HG03097 (cell line): ENCODE measurements around the gene ATP6V1F.

Experiments used
- ATAC-seq: cut with Tn5 transposase; IDR thresholded peaks from one replicate; pipeline ENCODE4 v1.9.1; 2021; ENCODE audit not compliant: unreplicated experiment, low FRiP score

Gene ATP6V1F

GRCh38 chr7:128867241-128867640 is 4.6 kb downstream of the ATP6V1F start:
- no peak for ATAC-seq

DNA sequence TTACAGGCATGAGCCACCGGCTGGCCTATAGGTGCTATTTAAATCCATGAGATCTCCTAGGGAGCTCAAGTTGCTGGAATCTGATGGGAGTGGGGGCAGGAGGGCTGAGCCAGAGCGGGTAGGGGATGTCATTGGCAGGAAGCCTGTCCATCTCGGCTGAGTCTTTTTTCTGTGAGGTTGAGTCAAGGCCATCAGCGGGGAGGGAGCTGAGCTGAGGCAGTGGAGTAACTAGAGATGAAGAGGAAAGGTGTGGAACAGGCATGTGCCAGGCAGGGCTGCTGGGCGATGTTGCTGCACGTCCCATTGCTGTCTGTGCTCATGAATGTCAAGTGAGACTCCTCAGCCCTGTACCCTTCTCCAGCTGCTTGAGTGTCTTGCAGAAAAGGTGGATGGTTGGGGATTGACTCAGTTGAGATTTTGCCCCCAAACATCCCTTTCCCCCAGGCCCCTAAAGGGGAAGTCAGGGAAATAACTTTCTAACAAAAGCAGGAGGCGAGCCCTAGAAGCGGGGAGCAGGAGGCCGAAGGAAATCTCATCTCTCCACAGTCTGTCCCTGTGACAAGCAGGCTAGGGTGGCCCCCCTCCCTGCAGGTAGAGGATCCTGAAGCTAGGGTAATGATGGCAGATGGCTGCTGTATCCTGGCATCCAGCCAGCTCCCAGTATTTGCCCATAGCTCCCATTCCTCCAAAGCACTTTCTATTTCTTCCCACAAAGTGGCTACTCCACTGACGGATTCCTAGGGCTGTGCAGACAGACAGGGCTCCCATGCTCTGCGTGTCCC is 5.4 kb downstream of the ATP6V1F start:
- ATAC-seq = no peak

DNA sequence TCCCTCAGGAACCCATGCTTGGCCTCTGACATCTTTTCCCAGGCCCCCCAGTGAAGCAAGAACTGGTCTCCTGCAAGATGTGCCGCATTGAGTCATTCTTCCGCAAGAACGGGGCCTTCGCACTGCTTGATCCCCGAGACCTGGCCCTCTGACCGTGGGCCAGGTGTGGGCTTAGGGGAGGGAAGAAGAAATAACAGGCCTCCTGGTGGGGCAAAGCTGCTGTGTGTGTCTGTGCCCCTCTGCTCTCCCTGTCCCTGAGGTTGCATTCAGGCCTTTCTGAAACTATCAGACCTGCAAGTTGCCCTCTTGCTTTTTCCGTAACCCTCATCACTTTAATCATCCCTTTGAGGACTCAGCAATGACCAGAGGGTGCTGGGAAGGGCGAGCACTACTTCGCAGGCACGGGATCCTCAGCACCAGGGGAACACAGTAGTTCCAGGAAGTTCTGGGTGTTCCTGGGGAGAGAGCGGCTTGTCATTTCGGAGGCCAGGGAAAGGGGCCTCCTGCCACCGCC is 6.0 kb downstream of the ATP6V1F start:
- no peak for ATAC-seq

DNA sequence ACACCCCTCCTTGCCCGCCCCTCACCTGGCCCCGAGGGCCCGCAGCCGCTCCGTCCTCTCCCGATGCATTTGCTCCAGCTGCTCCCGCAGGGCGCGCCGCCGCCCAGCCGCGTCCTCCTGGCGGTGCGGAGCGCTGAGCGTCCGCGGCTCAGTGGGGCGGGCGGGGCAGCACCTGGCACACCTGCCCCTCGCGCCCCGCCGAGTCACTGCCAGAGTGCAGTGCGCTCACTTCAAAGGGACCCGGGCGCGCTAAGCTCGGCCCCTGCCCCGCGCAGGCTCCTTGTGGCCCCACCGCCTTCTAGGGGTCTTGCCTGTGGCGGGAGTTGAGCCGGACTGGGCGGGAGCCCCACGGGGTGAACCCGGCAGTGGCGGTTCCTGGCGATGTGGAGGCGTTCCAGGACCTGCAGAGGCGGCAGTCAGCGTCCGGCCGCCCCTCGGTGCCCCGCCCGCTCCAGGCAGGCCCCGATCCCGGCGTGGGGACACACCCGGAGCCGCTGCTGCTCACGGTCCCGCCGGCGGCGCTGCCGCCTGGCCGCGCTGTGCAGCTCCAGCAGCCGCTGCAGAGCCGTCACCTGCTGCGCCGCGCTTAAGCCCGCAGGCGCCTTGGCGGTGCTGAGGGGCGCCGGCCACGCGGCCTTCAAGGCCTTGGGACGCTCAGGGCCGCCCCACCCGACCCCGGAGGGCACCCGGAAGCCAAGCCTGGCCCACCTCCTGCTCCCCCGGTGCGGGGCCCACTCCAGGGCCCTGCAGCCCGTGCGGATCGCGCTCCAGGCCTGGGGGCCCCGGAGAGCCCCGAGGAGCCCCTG is 6.7 kb downstream of the ATP6V1F start:
- no peak for ATAC-seq

DNA sequence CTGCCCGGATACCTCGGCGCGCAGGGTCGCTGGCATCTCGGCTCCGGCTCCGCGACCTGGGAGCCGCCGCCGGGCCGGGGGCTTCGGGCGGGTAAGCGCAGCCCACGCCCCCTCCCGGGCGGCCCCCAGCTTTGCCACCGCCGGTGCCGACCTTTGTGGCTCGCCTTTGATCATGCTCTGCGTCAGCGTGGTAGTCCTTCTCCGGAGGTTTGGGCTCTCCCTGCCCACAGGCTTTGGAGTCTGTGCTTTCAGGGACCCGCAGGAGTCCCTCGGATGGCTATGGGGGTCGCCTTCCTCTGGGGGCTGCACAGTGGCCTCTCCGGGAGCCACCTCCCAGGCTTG is 7.3 kb downstream of the ATP6V1F start:
- no peak for ATAC-seq

GRCh38 chr7:128871050-128871449 is 8.4 kb downstream of the ATP6V1F start:
- no peak for ATAC-seq

DNA sequence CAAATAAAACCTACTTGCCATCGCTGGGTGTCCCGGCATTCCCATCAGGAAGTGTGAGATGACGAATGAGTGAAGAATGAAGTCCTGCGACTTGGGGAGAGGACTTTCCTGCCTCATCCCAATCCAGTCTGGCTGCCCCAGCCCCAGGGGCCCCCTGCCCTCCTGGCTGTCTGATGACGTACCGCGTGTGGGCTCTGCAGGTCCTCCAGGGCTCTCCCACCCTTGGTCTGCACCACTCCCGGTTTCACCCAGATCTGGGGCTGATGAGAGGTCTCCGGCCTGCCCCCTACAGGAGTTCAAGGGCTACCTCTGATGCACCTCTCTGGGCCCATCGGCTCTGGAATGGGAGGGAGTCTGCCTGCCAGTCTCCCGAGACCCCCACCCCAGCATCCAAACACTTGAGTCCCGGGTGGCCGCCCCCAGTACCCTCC is 9.8 kb downstream of the ATP6V1F start:
- ATAC-seq = no peak

GRCh38 chr7:128873234-128873633 is 10.6 kb downstream of the ATP6V1F start:
- no peak for ATAC-seq

DNA sequence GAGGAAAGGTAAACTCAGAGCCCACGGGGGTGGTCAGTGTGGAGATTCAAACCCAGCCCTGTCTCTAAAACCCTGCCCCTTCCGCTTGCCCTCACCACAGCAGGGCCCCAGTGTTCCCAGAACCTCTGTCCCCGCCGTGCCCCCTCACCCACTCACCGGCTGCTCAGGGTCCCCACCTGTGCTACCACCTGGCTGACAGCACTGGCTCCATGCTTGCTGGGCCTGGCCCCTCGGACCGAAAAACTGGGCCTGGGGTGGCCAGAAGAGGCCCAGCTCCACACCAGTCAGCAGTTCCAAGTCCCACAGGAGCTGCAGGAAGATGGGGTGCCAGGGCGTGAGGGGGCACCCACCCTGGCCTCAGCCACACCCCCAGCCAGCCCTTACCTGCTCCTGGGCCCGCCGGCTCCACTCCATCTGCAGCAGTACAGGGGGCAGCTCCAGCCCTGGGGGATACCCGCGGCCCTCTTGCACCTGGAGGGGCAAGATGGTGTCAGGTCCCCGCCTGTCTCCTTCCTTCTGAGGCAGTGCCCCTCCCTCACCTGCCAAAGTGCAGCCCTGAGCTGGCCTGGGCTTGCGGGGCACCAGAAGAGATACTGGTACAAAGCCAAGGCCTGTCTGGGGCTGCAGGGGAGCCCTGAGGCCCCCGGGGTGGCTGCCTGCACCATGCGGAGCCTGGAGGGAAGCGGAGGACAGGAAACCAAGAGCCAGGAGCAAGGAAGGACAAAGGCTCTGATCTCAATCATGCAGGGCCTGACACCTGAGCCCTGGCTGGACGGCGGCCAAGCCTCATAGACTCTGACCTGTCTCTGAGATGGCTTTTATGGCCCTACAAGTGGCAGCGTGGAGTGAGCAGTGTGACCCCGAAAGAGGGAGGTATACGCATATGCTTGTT is 11.7 kb downstream of the ATP6V1F start:
- ATAC-seq = no peak

GRCh38 chr7:128875523-128875948 is 12.9 kb downstream of the ATP6V1F start:
- no peak for ATAC-seq

DNA sequence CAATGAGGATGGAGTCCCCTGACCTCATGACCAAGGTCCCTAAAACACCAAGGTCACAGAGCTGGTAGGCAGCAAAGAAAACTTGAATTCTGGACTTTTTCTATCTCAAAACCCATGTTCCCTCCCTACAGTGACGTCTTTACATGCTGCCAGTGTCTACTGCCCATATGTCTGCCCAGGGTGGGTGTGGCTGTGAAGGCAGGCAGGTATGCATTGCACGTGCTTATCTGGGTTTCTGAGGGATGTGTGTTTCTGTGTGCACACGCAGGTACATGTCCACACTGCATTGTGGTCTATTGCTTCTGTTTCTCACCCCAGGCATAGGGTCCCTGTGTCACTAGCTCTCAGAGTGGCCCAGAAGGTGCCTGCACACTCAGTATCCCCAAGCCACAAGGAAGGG is 13.5 kb downstream of the ATP6V1F start:
- ATAC-seq = no peak

DNA sequence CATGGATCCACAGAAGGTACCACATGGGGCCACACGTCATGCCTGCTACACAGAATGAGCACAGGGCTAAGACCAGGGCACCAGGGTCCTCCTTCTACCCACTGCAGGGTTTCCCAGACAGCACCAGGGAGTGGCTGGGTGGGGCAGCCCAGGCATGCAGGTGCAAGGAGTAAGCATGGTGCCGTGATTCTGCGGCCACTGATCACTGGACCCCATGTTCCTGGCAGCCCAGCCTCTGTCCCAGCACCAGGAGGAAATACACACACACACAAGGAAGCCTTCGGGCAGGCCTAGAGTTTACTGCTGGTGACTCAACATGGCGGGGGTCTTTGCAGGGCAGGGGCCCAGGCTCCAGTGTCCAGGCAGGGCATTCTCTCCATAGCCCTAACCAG is 13.9 kb downstream of the ATP6V1F start:
- no peak for ATAC-seq

GRCh38 chr7:128876978-128877755 is 14.5 kb downstream of the ATP6V1F start:
- no peak for ATAC-seq

GRCh38 chr7:128877756-128878120 is 15.1 kb downstream of the ATP6V1F start:
- ATAC-seq = no peak

DNA sequence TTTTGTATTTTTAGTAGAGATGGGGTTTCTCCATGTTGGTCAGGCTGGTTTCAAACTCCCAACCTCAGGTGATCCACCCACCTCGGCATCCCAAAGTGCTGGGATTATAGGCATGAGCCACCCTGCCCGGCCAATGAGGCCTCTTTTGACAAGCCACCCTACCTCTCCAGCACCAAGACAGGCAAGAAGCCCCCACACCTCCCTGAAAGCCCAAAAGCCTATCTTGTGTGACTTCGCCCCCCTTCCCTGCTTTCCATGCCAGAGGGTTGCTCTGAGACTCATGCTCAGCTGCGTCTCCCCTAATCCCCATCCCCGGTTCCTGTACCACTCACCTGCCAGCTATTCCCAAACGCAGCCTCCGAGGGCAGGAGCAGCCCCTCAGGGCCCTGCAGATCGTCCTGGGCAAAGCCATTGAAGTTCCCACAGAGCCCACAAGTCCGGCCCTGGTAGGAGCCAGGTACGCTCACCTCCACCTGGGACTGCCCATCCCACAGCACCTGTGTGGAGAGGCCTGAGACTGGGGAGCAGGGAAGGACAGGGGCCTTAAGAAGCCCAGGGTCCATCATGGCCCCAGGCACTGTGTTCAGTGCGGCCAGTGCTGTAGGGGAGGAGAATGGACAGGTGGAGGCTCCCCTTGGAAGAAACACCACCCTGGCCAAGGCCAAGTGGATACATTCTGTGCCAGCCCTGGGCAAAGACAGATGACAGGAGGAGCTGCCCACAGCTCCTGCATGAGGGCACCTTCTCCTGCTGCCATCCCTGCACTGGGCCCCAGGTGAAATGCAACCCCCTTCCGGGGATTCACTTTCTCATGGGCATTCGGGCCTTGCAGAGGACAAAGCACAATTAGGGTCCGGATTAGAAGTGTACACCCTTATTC is 15.8 kb downstream of the ATP6V1F start:
- no peak for ATAC-seq

GRCh38 chr7:128879461-128879938 is 16.8 kb downstream of the ATP6V1F start:
- no peak for ATAC-seq

DNA sequence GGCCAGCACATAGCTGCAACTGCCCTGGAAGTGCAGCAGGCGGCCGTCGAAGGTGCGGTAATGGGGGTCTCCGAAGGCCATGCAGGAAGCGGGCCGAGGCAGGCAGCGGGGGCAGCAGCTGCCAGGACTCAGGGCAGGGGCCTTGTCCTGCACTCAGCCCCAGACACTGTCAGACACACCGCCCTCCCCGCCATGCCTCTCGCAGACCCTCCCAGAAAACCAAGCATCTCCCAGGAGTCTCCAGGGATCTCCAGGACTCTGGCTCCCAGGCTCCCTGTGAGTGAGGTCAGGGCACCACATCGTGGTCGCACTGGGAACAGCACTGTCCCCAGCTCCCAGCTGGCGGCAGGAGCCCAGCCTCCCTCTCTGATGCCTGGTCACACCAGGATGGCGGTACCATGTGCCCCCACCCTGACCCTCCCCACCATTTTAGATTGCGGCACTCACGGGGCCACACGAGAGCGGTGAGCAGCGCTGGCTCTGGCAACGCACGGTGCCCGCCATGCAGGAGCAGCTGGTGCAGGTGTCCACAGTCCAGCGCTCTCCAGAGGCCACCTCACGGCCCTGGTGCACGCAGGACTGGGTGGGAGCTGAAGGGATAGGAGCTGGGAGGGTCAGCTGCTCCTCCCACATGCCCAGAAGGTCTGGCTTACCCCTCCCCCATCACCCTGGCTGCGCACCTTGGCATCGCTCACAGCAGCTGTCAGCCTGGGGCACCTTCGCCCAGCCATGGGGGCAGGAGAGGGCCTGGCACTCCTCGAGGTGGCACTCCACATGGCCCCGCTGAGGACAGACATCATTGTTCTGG is 17.5 kb downstream of the ATP6V1F start:
- ATAC-seq = no peak

DNA sequence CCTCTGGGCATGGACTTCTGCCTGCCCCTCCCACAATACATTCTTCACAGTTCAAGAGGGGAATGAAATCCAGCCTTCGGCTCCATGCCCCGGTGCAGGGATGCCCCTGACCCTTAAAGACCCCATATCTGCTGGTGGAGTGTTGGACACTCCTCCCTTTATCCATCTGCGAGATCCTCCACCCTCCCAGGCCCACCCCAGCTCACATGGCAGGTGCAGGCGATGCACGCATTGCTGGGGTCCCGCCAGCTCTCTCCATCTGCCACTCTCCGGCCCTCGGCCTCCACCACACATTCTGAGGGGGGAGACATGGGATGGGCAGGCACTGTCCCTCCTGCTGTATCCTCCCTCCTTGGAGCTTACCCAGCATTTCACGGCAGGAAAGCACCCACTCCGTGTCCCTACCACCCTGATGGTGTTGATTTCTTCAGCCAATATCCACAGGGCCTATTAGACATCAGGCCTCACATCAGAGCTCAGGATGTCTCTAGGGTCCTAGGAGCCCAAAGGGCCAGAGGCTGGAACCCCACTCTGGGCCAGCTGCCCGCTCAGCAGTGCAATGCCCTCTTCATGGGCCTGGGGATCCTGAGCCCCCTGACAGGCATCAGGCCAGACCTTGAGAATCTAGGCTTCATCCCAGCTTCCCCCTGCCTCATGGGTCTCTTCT is 18.3 kb downstream of the ATP6V1F start:
- no peak for ATAC-seq
